HG03060 (cell line): ENCODE data around the gene MTHFD1L.

ENCODE experiments used
- ATAC-seq: cut with Tn5 transposase; IDR thresholded peaks from one replicate; pipeline ENCODE4 v1.9.1; 2021; ENCODE audit warnings: low read depth, moderate number of reproducible peaks; ENCODE audit not compliant: unreplicated experiment

MTHFD1L gene

DNA sequence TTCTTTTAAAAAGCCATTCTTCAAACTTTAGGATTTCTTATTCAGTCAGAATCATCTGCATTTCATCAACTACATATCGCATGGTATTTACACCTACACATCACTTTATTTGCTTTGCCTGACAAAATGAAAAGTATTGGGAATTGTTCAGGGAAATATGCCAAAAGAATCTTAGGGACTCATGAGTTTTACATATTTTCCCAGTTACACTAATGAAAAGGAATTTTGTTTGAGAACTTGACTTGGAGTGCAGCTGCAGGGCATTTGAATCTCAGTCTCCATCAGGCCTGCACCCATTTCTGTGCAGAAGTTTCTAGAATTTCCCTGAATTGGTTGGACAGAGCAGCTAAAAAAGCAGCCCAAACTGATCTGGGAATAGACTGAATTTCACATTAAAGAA lies 65.3 kb downstream of the MTHFD1L start:
- ATAC-seq: no peak

DNA sequence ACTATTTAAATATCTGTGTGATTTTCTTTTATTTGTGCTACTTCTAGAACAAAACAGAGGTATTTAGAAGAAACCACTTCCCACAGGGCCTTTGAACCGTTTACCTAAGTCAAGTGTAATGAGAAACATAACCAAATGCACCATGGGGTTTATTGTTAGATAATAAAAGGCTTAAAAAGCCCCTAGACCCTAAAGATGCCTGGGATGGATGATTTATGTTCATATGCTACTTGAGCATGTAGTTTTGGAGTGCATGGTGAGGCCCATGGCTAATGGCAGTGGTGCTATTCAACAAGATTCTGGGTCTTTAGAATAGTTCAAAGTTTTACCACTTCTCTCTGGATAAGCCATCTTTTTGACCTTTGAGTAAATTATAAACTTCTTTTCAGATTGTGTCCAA lies 65.9 kb downstream of the MTHFD1L start:
- no peak for ATAC-seq

DNA sequence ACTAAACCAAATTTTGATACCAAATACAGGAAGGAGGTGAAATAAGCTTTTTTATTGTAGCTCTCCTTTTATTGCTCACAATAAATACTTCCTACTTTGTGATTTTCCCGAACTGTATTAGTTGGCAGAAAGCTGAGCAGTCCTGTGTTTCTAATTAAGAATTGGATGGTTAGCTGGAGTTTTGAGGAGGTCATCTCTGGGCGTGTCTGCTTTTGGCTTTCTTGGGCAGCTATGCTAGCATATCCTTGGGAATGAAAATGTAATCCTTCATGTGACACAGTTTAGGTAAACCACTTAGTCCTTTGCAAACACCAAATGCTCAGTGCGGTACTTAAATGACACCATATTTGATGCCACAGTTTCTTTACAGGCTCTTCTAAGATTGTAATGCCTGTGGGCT lies 67.5 kb downstream of the MTHFD1L start:
- ATAC-seq: no peak

DNA sequence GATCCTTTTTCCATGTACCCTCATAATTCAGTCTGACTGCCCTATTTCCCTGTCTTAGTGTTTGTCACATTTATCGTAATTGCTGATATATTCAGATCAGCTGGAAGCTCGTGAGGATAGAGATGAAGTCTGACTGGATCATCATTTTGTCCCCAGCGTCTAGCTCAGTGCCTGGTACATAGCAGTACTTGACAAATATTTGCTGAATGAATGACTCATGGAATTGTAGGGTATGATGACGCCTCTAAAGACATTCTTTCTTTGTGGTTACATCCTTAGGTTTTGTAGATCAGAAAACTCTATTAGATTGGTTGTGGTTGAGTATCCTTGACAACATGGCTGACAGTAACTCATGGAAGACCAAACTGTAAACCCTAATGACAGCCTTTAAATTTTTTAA lies 68.9 kb downstream of the MTHFD1L start:
- no peak for ATAC-seq

DNA sequence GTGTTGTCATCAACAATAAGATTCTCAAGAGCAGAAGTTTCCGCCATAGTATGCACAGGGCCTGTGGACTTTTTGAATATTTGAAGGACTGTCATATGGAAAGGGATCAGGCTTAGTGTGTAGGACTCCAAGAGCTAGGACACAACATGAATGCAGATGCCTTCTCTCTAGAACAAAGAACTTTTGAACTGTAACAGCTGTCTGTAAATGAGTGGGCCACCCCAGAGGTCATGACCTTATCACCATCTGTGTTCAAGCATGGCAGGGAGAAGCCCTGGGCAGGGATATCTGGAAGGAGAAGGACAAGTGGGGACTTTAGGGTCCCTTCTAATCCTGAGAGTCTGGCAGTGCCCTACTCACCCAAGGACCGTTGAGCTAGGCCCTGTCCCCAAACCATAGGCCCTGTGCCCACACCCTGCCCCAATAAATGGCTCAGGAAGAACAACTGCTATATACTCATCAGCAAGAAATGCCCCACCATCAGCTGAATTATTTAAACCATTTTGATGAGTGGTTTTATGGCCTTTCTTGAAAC lies 70.6 kb downstream of the MTHFD1L start:
- ATAC-seq: no peak

DNA sequence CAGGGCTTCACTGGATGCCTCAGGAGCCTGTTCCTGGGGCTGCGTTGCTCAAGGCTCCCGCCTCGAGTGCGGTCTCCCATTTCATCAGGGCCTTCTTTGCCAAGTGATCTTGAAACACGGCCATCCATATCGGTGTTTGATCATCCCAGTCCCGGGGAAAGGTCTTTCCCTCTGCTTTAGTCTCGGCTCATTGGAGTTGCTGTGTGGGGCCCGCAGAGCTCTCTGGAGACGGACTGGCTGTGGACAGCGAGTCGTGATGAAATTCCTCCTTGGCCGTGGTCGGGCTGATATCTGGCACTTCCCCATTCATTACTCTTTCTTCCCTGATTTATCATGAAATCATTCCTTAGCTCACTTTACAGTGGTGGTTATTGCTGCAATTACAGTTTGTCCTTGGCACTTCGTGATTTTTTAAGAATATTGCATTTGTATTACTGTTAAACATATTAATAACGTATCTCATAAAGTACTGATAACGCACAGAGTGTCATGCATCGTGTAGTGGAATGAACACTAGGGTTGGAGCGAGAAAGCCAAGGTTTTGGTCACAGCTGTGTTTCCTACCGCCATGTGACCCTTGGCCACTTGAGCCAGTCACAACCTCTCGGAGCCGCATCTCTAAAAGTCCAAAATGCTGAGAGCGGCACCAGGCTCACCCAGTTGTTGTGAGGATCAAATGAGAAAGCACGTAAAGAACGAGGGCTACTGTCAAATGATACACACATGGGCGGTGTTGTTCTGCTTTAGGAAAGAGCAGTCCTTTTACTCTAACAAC lies 71.8 kb downstream of the MTHFD1L start:
- no peak for ATAC-seq

DNA sequence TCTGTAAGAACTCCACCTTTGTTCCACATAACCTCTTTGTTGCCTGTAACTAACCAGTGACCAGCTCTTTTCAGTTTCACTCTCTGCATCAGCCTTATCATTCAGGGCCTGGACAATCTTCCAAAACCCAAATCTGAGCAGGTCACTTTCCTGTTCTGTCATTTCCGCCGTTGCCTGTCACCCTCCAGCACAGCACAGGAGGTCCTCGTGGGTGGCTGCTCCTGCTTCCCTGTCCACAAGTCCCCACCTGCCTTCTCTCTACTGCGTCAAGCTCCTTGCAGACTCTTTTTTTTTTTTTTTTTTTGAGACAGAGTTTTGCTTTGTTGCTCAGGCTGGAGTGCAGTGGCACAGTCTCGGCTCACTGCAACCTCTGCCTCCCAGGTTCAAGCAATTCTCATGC lies 73.9 kb downstream of the MTHFD1L start:
- ATAC-seq: no peak

DNA sequence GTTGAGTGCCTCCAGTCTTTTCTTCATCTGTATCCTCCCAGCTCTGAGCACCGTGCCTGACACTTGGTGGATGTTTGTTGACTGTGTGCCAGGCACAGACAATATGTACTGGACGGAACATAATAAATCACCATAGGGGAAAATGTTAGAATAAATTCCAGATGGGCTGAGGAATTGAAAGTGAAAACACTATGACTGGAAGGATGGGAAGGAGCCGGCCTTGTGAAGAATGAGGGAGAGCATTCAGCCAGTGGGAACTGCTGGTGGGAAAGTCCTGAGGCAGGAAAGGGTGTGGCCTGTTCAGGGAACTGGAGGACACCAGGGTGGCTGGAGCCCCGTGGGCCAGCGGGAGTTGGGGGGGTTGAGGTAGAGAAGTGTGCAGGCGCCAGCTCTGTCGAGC lies 75.4 kb downstream of the MTHFD1L start:
- ATAC-seq: no peak

DNA sequence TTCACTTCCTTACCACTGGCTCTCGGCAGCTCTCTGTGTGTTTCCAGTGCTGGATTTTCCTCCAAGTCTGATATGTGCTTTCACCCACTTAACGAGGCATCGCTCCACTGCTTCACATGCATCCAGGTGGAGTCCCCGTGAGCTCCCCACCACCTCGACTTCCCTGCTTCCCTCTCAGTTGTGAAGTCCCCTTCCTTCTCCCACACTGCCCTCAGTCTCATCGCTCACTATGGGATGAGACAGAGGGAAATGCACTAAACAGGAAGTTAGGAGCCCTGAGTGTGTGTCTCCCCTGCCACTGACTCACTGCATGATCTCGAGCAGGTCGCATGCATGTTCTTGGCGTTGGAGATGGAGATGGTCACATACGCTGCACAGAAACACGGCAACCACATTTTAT lies 84.0 kb downstream of the MTHFD1L start:
- no peak for ATAC-seq

DNA sequence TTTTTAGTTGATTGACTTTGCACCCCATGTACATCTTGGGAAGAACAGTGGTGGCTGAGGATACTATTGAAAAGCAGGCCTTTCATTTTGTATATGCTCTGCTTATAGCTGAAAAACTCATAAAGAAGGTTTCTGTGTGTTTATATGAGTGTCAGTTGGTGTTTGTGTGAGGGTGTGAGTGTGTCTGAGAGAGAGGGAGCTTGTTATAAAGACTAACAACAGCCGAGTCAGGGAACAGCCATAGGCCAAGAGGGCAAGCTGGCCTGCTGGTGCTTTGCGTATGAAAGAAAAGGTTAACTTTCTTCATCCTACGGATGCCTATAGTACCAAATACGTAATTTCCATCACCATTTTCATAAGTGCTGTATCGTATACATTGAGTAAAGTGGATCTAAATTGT lies 88.3 kb downstream of the MTHFD1L start:
- no peak for ATAC-seq

DNA sequence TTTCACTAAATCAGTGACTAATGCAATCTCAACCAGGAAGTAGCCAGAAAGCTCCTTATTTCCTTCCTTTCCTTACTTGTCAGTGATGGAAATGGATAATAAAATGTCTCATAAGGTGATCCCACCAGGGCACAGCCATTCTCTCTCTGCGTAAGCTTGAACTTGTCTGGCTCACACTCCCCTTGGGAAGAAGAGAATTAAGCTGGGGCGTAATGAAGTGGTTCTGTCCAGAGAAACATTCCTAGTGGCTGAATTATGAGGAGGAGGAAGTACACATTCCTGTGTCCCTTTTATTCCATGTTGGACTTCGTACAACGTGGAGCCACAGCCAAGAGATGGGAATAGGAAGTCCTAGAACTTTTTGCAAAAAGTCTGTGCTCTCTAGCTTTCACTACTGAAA lies 93.7 kb downstream of the MTHFD1L start:
- ATAC-seq: no peak

DNA sequence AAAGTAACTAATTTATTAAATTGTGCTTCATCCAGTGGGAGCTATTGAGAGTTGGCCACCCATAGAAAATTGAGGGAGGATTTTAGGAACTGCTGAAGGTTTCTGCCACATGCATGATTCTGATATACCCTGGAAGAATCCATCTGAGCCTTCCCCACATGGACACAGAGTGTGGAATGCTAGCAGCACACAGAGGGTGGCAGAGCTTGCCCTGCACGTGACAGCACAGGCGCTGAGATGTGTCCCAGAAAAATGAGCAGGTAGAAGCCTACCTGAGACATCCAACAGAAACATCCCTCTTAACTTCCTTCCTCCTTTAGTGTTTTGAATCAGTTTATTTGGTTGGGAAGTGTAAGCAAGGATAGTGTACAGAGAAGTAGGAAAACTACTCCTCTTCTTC lies 96.9 kb downstream of the MTHFD1L start:
- ATAC-seq: no peak

DNA sequence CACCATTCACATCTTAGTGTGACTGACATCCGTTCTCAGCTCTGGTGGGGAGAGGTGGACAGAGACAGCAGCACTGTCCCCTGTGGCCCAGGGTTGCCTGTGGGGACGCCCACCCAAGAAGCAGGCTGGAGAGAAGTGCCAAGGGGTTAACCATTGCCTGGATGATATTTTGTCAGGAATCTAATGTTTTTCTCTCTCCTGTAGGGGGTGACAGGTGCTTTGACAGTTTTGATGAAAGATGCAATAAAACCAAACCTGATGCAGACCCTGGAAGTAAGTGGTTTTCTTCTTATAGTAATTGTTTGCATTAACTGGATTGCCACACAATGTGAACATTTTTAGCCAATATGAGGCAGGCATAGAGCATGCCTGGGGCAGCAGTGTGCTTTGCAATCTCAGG lies 99.3 kb downstream of the MTHFD1L start:
- ATAC-seq: no peak

DNA sequence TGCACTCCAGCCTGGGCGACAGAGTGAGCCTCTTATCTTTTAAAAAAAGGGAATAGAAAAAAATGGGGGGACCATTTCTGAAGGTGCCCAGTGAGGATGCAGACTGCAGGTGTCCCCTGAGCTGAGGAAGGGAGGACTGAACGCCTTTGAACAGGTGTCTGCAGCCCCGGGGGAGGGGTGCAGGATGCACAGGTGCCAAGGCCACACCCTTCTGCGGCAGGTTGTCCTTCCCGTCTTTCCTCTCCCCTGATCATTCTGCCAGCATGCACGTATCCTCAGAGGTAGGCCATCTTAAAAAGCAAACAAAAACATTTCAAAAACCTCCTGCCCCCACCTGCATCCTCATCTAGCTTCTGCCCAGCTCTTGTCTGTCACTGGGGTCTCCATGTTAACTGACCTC lies 101.3 kb downstream of the MTHFD1L start:
- ATAC-seq: no peak

DNA sequence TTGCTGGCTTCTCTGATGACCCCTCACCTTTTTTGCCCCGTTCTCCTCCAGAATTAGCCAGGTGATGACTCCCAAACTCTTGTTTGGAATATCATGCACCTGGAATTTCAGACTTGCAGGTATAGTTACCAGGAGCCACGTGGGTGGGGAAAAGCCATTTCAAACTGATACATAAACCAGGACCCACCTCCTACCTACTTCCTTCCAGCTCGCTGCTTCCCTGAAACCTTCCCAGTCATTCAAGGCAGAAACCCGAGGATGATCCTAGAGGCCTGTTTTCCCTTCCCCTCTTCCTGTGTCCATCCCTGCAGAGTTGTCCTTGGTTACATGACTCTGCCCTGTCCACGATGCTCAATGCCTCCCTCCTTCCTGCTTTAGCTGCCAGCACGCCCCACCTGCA lies 101.9 kb downstream of the MTHFD1L start:
- ATAC-seq: no peak

DNA sequence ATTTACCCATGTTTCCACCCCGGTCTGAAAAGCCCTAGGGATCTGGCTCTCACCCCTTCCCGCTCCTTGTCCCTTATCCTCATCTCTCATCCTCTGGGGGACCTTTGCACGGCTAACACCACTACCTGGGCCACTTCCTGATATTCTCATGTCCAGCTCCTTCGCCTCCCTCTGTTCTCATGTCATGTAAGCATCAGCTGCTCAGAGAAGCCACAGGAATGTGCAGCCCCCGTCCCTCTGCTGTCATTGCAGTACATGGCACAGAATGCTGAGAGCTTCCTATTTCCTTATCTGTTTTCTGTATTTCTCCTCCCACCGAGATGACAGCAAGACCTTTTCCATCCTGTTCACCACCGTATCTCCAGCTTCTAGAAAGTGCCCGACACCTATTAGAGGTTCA lies 102.4 kb downstream of the MTHFD1L start:
- ATAC-seq: no peak

DNA sequence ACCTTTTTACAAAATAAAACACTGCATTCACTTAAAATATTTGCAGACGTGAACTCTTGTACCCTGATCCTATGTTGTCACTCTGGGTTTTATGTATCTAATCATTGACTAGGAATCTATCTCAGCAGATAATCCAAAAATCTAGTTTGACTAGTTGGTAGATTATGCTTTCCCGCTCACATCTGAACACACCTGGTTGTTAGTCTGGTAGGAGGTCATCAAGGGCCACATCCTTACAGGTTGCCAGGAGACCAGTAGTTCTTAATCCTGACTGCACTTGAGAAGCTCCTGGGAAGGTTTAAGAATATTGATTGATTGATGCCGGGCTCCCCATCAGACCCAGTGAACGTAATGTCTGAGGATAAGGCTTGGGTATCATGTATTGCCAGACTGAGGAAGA lies 104.4 kb downstream of the MTHFD1L start:
- no peak for ATAC-seq

DNA sequence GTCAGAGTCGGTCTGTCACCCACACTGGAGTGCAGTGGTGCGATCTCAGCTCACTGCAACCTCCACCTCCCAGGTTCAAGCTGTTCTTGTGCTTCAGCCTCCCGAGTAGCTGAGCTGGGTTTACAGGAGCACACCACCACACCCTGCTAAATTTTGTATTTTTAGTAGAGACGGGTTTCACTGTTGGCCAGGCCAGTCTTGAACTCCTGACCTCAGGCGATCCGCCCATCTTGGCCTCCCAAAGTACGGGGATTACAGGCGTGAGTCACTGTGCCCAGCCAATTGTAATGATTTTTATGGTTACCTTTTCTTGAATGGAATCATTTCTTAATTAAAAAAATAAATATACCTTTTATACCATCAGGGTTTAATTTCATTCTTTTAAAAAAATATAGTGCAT lies 105.7 kb downstream of the MTHFD1L start:
- ATAC-seq: no peak

DNA sequence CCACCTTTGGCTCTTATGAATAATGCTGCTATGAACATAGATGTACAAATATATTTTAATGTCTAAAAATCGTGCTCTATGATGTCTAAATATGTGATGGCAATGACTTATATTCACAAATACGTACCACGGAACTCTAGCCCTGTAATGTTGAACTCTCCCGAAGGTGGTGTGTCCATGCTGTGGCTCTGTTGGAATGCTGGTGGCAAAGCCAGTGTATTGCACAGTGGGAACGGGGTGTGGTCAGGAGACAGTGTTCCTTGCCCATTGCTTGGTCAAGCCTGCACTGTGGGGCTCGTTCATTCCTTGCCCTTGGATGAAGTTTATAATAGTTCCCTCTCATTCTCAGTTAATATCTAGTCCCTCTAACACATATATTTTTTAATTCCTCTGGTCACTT lies 109.6 kb downstream of the MTHFD1L start:
- ATAC-seq: no peak

DNA sequence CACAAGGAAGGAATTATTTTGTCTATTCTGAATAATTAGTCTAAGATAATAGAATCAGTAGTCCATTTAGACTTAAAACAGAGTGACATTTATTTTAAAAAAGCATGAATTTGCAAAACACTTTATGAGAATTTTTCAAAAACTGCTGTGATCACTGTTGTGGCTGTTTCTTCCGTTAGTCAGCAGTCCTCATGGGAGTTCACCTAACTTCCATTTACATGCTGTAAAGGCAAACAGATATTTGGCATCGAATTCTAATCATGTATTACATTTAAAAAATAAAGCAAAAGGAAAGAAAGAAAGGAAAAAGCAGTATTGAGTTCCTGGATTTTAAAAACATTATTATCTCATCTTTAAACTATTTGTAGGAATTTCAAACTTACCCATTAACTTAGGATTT lies 111.8 kb downstream of the MTHFD1L start:
- no peak for ATAC-seq

DNA sequence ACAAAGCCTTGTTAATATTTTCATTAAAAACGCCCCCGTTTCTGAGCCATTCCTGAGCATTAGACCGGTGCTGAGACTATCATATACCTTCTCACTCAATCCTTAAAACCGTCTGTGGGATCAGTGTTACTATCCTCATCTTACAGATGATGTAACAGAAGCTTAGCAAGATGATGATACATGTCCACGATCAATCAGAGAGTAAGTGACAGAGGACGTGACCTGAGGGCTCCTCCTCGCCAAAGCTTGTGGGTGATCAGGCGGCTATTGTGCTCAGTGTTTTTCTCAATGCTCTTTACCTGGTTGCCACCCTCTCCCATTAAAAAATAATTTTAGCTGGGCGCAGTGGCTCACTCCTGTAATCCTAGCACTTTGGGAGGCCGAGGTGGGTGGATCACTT lies 113.1 kb downstream of the MTHFD1L start:
- no peak for ATAC-seq

DNA sequence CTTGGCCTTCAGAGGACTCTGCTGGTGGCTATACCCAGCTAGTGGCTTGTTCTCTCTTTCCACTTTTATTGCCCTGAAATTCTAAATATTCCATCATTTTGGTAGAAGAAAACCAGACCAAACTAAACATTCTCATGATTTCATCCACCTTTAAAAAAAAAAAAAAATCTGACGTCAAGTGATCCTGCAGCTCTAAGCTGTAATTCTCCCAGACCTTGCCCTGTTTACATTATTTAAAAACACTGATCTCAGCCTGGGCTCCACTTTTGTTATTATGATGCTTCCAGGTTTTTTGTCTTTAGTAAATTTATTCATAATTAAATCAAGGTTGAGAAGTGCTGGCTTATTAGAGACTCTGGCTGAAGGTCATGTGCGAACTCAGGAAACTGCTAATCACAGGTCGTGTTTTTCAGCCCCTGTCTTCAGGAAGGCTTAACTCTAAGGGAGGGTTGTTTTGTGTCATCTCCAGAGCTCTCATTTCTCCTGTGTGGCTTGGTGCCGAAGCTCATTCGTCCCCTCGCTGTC lies 114.4 kb downstream of the MTHFD1L start:
- no peak for ATAC-seq
